ENCODE results near the gene FAXDC2.

FAXDC2 gene

DNA sequence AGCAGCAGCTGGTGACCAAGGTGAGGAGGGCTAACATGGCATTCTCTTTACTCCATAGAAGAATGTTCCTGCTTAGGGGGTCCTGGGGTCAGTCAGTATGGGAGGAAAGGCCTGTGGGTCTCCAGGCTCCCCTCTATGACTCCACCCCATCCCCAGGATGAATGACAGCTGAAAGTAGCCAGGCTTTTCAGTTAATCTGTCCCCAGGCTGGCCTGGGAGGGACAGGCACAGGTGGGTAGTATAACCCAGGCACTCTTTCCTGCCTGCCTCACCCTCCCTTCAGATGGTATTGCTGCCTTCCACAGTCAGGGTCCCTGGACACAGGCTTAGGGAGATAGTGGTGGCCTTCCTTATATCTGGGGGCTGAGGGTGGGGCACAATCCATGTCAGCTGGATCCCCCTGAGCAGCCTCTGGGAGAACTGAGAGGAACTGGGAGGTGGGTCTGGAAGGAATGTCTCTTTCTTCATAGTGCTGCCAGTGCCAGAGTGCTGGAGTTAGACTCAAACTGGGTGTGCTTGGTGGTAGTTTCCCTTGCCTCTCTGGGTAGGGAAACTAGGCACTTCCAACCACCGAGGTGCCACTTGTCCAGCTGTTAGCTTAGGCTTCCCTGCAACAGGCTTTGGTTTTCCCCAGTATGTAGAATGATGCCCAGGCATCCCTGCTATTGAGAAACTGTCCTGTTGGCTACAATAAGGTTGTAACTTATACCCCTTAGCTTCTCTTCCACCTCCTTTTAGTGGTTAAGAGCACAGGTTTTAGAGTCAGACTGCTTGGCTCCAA lies 67.4 kb downstream of the FAXDC2 start:
- no peak overlapping the region for H3K4me3 ChIP-seq (ENCODE audit: control insufficient read depth, low read depth, low read length)
- TF ChIP-seq, protein P1, sequence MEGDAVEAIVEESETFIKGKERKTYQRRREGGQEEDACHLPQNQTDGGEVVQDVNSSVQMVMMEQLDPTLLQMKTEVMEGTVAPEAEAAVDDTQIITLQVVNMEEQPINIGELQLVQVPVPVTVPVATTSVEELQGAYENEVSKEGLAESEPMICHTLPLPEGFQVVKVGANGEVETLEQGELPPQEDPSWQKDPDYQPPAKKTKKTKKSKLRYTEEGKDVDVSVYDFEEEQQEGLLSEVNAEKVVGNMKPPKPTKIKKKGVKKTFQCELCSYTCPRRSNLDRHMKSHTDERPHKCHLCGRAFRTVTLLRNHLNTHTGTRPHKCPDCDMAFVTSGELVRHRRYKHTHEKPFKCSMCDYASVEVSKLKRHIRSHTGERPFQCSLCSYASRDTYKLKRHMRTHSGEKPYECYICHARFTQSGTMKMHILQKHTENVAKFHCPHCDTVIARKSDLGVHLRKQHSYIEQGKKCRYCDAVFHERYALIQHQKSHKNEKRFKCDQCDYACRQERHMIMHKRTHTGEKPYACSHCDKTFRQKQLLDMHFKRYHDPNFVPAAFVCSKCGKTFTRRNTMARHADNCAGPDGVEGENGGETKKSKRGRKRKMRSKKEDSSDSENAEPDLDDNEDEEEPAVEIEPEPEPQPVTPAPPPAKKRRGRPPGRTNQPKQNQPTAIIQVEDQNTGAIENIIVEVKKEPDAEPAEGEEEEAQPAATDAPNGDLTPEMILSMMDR (IDR thresholded peaks at IDR 0.05; ENCODE audit: control insufficient read depth, insufficient read depth, low read depth, low read length, missing control alignments): no peak
- no peak for DNase-seq (ENCODE audit: low read depth)

DNA sequence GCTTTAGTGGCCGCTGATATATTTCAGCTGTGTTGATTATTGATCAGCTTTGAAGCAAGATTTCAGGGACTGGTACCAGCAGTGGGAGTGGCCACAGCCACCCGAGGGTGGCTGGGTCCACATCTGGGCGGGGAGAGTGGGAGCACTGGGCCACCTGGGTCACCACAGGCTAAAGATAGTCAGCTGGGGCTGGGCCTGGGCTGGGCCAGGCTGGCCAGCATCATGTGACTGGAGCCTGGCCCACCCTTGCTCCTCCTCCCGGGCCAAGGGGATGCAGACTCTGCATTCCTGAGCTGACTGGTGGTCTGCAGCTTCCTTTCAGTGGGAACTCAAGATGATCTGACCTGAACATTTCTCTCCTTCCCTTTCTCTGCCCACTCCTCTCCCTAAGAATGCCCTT lies 68.1 kb downstream of the FAXDC2 start:
- no peak for DNase-seq (ENCODE audit: low read depth)
- TF ChIP-seq, protein P1 (IDR thresholded peaks at IDR 0.05; ENCODE audit: control insufficient read depth, insufficient read depth, low read depth, low read length, missing control alignments): no peak
- no peak overlapping the region for H3K4me3 ChIP-seq (ENCODE audit: control insufficient read depth, low read depth, low read length)

DNA sequence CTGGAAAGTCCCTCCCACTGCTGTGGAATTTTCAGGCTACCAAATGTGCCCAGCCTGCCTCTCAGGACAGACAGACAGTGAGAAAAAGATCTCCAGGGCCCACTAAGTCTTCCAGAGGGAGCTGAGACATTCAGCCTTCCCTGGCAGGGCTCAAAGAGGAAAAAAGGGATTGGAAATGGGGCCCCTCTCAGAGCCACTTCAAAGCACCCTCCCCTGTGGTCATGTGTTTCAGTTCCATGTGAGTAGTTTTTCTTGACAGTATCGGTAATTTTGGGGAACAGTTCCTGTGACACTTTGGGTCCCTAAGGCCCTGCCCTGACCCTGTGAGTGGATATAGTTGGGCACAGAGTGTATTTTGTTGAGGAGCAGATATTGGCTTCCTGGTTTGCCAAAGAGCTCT lies 70.3 kb downstream of the FAXDC2 start:
- H3K4me3 ChIP-seq (ENCODE audit: control insufficient read depth, low read depth, low read length): no peak overlapping the region
- DNase-seq (ENCODE audit: low read depth): no peak
- TF ChIP-seq, protein P1 (IDR thresholded peaks at IDR 0.05; ENCODE audit: control insufficient read depth, insufficient read depth, low read depth, low read length, missing control alignments): no peak

DNA sequence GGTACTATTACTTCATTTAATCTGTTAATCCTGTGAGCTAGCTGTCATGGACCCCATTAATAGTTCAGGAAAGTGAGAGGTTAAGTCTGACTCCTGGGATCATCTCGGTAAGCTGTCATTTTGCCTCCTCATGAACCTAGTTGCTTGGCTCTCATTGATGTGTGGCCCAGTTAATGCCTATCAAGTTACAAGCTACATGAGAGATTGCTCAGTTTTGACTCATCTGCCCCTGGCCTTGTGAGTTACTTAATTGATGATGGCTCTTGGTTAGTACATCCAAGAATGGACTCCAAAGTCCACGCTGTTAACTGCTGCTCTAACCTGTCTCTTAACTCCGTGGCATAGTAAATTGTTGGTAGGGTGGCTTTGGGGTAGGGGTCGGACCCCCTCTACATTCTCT lies 71.3 kb downstream of the FAXDC2 start:
- peak; percentile 61 for DNase-seq (ENCODE audit: low read depth)

DNA sequence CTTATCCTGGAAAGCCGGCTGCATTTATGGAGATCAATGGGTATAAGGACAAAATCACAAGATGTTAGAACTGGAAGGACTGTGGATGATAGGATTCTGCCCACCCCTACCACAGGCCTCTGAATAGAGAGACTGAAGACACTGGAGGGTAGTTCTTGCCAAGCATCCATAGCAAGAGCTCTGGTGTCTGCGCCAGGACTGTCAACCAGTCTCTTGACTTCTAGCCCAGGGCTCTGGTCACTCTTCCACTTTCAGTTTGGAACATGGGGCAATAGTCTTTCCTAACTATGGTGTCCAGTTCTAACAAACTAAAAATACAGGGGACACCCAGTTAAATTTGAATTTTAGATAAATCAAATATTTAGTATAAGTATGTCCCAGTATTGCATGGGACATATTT lies 71.9 kb downstream of the FAXDC2 start:
- no peak overlapping the region for H3K4me3 ChIP-seq (ENCODE audit: control insufficient read depth, low read depth, low read length)
- DNase-seq (ENCODE audit: low read depth): no peak
- TF ChIP-seq, protein P1 (IDR thresholded peaks at IDR 0.05; ENCODE audit: control insufficient read depth, insufficient read depth, low read depth, low read length, missing control alignments): no peak

More for the DNA sequence above, 71.3 kb downstream of the FAXDC2 start:
- TF ChIP-seq, protein P1 (IDR thresholded peaks at IDR 0.05; ENCODE audit: control insufficient read depth, insufficient read depth, low read depth, low read length, missing control alignments): no peak
- no peak overlapping the region for H3K4me3 ChIP-seq (ENCODE audit: control insufficient read depth, low read depth, low read length)

DNA sequence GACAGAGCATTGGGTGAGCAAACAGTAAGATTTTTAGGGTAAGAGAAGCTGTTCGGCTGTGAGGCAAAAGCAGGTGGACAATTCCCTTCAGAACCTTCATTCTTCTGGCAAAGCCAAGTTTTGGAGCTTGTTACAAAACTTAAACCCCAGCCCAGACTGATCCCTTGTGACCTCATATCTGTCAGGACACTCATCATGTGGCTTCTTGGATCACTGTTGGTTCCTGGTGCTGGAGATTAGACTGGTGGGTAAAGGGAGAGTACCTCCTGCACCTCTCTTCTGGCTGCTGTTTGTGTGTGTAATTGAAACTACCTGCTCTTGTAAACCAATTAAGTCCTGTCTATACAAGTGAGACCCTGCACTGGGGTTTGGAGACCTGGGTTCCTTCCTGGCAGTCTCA lies 74.2 kb downstream of the FAXDC2 start:
- no peak overlapping the region for H3K4me3 ChIP-seq (ENCODE audit: control insufficient read depth, low read depth, low read length)
- TF ChIP-seq, protein P1 (IDR thresholded peaks at IDR 0.05; ENCODE audit: control insufficient read depth, insufficient read depth, low read depth, low read length, missing control alignments): no peak
- no peak for DNase-seq (ENCODE audit: low read depth)

Data from AG09309 (cell line).